Left lung (tissue), 10 donors: ENCODE results near the gene CACNA2D3. TPM values are rescaled to one million over a fixed set of nuclear protein-coding genes. Genes with fewer than 3 reads are reported as not detected.

ENCODE experiments used
- ATAC-seq: fragments of 200-7000 bp; cut with Tn5 transposase; one replicate; pipeline ENCODE4 v1.9.1; 2020; ENCODE audit warnings: moderate library complexity
- DNase-seq, 4 donors: peaks; one replicate each; pipeline ENCODE4 v3.0.0-alpha.2; 2013 to 2020
- H3K27ac ChIP-seq, 2 donors: fragments of 200-600 bp; sonication (generic) in 1 of 2; one replicate each; pipeline versions ENCODE4 v1.5.0 to v1.8.0; 2020 to 2021
- H3K27me3 ChIP-seq, 2 donors: fragments of 200-600 bp; sonication (generic) in 1 of 2; one replicate each; pipeline versions ENCODE4 v1.5.0 to v1.8.0; 2020 to 2021
- H3K36me3 ChIP-seq, 2 donors: fragments of 200-600 bp; sonication (generic) in 1 of 2; one replicate each; pipeline versions ENCODE4 v1.5.0 to v1.8.0; 2020 to 2021
- H3K4me1 ChIP-seq, 2 donors: fragments of 200-600 bp; one replicate each; pipeline ENCODE4 v1.8.0; 2021
- H3K4me3 ChIP-seq, 2 donors: fragments of 200-600 bp; sonication (generic) in 1 of 2; one replicate each; pipeline versions ENCODE4 v1.5.0 to v1.8.0; 2020 to 2021; ENCODE audit warnings: mild to moderate bottlenecking in 1 of 2
- H3K9me3 ChIP-seq, 2 donors: fragments of 200-600 bp; sonication (generic) in 1 of 2; one replicate each; pipeline versions ENCODE4 v1.5.0 to v1.8.0; 2020 to 2021
- intact Hi-C, 2 donors: fragments of 100-400 bp; cut with DNase I; formaldehyde crosslinking; loops; one replicate each; pipeline versions ENCODE4 v1.11.2 to v1.14.2; 2022
- polyA plus RNA-seq, 6 donors: library from polyadenylated mRNA; unstranded; fragments of 120-200 nt; gene quantifications; one replicate each; pipeline ENCODE4 v1.2.1, GENCODE V29; 2013; ENCODE audit not compliant: insufficient read length in 6 of 6
- total RNA-seq, 2 donors: library from RNA; stranded (reverse); fragmentation: NEBNext Ultra II Directional; extraction: Animal tissue kit (Norgen Biotek cat#: 25700); gene quantifications; one replicate each; pipeline ENCODE4 v1.2.1, GENCODE V29; 2021
- TF ChIP-seq, protein P1 (sequence below), 2 donors: fragments of 200-600 bp; sonication (generic) in 1 of 2; IDR thresholded peaks; one replicate each; pipeline versions ENCODE4 v1.5.0 to v1.8.0; 2021; ENCODE audit warnings: antibody characterized with exemption in 2 of 2
- donor health status: DM: no; HTN: yes; CAD: no.
- donor health status: DM: no; HTN: no; CAD: no.

The CACNA2D3 gene
- total and polyA plus RNA-seq, 8 donors, result 1.1 to 2.7 (median 1.5) TPM

GRCh38 chr3:54963641-54964040 lies 841.3 kb downstream of the CACNA2D3 start:
- DNase-seq (no peak), ATAC-seq (no peak)
- TF ChIP-seq, protein P1, sequence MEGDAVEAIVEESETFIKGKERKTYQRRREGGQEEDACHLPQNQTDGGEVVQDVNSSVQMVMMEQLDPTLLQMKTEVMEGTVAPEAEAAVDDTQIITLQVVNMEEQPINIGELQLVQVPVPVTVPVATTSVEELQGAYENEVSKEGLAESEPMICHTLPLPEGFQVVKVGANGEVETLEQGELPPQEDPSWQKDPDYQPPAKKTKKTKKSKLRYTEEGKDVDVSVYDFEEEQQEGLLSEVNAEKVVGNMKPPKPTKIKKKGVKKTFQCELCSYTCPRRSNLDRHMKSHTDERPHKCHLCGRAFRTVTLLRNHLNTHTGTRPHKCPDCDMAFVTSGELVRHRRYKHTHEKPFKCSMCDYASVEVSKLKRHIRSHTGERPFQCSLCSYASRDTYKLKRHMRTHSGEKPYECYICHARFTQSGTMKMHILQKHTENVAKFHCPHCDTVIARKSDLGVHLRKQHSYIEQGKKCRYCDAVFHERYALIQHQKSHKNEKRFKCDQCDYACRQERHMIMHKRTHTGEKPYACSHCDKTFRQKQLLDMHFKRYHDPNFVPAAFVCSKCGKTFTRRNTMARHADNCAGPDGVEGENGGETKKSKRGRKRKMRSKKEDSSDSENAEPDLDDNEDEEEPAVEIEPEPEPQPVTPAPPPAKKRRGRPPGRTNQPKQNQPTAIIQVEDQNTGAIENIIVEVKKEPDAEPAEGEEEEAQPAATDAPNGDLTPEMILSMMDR (IDR thresholded peaks at IDR 0.05), result no peak
- Histone ChIP-seq H3K27me3 (no peaks in the 10 kb centered on the region), H3K36me3 (no peaks in the 10 kb centered on the region), H3K4me3 (no peak overlapping the region), H3K9me3 (no peaks in the 10 kb centered on the region), H3K27ac (no peak overlapping the region), H3K4me1 (peaks cover 7 to 15% of the 10 kb centered on the region in 2 donors)
- intact Hi-C loops, result no loop called here

- Histone ChIP-seq H3K36me3 (no peaks in the 10 kb centered on the region), H3K4me3 (no peak overlapping the region), H3K27ac (no peak overlapping the region), H3K9me3 (no peaks in the 10 kb centered on the region), H3K4me1 (peaks cover 7 to 15% of the 10 kb centered on the region in 2 donors), H3K27me3 (no peaks in the 10 kb centered on the region)
- DNase-seq (no peak), ATAC-seq (no peak)
- intact Hi-C loops, result no loop called here
- TF ChIP-seq, protein P1 (IDR thresholded peaks at IDR 0.05), result no peak
Measured at GRCh38 chr3:54964081-54964480, 841.7 kb downstream of the CACNA2D3 start.

GRCh38 chr3:54965746-54966145 lies 843.4 kb downstream of the CACNA2D3 start:
- intact Hi-C loops, result no loop called here
- Histone ChIP-seq H3K9me3 (no peaks in the 10 kb centered on the region), H3K27me3 (no peaks in the 10 kb centered on the region), H3K4me1 (peaks cover 7 to 15% of the 10 kb centered on the region in 2 donors), H3K27ac (no peak overlapping the region), H3K4me3 (no peak overlapping the region), H3K36me3 (no peaks in the 10 kb centered on the region)
- TF ChIP-seq, protein P1 (IDR thresholded peaks at IDR 0.05), result no peak
- DNase-seq, result peak in 1 of 4 donors; percentile 33
- no peak for ATAC-seq

- Histone ChIP-seq H3K36me3 (no peaks in the 10 kb centered on the region), H3K4me1 (peaks cover 7 to 15% of the 10 kb centered on the region in 2 donors)
- no peak for ATAC-seq
Measured at GRCh38 chr3:54966979-54967378, 844.6 kb downstream of the CACNA2D3 start.

GRCh38 chr3:54967731-54968161 lies 845.4 kb downstream of the CACNA2D3 start:
- Histone ChIP-seq H3K4me3 (no peak overlapping the region), H3K27me3 (no peaks in the 10 kb centered on the region), H3K4me1 (peaks cover 7 to 15% of the 10 kb centered on the region in 2 donors), H3K9me3 (no peaks in the 10 kb centered on the region), H3K27ac (peak overlapping the region in 1 of 2 donors; percentile 21), H3K36me3 (no peaks in the 10 kb centered on the region)
- intact Hi-C loops, result no loop called here
- no peak for DNase-seq
- TF ChIP-seq, protein P1 (IDR thresholded peaks at IDR 0.05), result no peak
- ATAC-seq, result peak; percentile 87

More at GRCh38 chr3:54966979-54967378, 844.6 kb downstream of the CACNA2D3 start:
- Histone ChIP-seq H3K27ac (no peak overlapping the region), H3K4me3 (no peak overlapping the region), H3K9me3 (no peaks in the 10 kb centered on the region), H3K27me3 (no peaks in the 10 kb centered on the region)
- intact Hi-C loops, result no loop called here
- TF ChIP-seq, protein P1 (IDR thresholded peaks at IDR 0.05), result no peak
- no peak for DNase-seq
